H1 (cell line): Measurements from ENCODE around the gene HSPB1. TPM values are rescaled to one million over a fixed set of nuclear protein-coding genes. Genes with fewer than 3 reads are reported as not detected.
"Not testable (repeated sequence)": the region's sequence is repeated elsewhere in the genome, so short reads cannot be mapped to it uniquely, and the experiment has no call there.

Experiments
- CTCF ChIA-PET: fragments of 300-600 bp; sonication (Branson Sonifier 250); formaldehyde crosslinking; loops from one replicate; lab custom pipeline; 2021; ENCODE audit not compliant: partially characterized antibody; lab: Charles Lee
- POLR2A ChIA-PET: fragments of 300-600 bp; sonication (Branson Sonifier 250); formaldehyde crosslinking; loops from one replicate; lab custom pipeline; 2021; ENCODE audit warnings: inconsistent platforms; ENCODE audit not compliant: partially characterized antibody; lab: Charles Lee
- DNase-seq, 2 experiments: peaks; one replicate each; pipeline versions ENCODE4 v3.0.0 to v3.0.0-alpha.2; 2010 to 2022; ENCODE audit warnings: low spot score in 2 of 2, low read depth in 1 of 2, mixed read lengths in 1 of 2
- FAIRE-seq: peaks from 2 replicates; lab custom pipeline; 2011; peaks lifted over from hg19 to GRCh38; lab: Jason Lieb, UNC
- H2AFZ ChIP-seq: 2 replicates; pipeline ENCODE4 v1.8.1; 2012; ENCODE audit warnings: low read length, inconsistent platforms
- H2AK5ac ChIP-seq: 2 replicates; pipeline ENCODE4 v1.6.1; 2013; ENCODE audit warnings: low read depth, low read length
- H2BK120ac ChIP-seq: replicated peaks from 2 replicates; pipeline ENCODE3; 2013; ENCODE audit warnings: low read depth, low read length, inconsistent platforms
- H2BK12ac ChIP-seq: 2 replicates; pipeline ENCODE4 v1.6.1; 2013; ENCODE audit warnings: low read depth, low read length
- H2BK15ac ChIP-seq: 2 replicates; pipeline ENCODE4 v1.6.1; 2013; ENCODE audit warnings: low read length
- H2BK20ac ChIP-seq: 2 replicates; pipeline ENCODE4 v1.6.1; 2013; ENCODE audit warnings: low read length
- H2BK5ac ChIP-seq: 2 replicates; pipeline ENCODE4 v1.6.1; 2013; ENCODE audit warnings: low read depth, low read length
- H3K14ac ChIP-seq: 2 replicates; pipeline ENCODE4 v1.6.1; 2013; ENCODE audit warnings: inconsistent platforms; ENCODE audit not compliant: insufficient read length
- H3K18ac ChIP-seq: 2 replicates; pipeline ENCODE4 v1.6.1; 2013; ENCODE audit warnings: low read length; ENCODE audit errors: extremely low read depth
- H3K23ac ChIP-seq: 2 replicates; pipeline ENCODE4 v1.6.1; 2013; ENCODE audit warnings: inconsistent platforms; ENCODE audit not compliant: insufficient read length
- H3K23me2 ChIP-seq: 2 replicates; pipeline ENCODE4 v1.6.1; 2013; ENCODE audit warnings: low read depth, low read length
- H3K27ac ChIP-seq: 2 replicates; pipeline ENCODE4 v1.6.1; 2011; ENCODE audit warnings: low read depth, low read length, inconsistent platforms
- H3K27me3 ChIP-seq, 4 experiments: replicated peaks in 1 of 4; 1 replicate in 1 of 4; 2 replicates in 3 of 4; pipeline versions ENCODE4 v1.6.1 to v1.8.1; 2011 to 2013; ENCODE audit warnings: low read length in 3 of 4, mild to moderate bottlenecking in 3 of 4, inconsistent platforms in 2 of 4, mixed read lengths in 2 of 4, moderate library complexity in 1 of 4; ENCODE audit not compliant: control insufficient read depth in 3 of 4, insufficient read depth in 3 of 4; ENCODE audit errors: extremely low read depth in 1 of 4
- H3K36me3 ChIP-seq, 4 experiments: 2 replicates each; pipeline versions ENCODE4 v1.6.1 to v1.8.1; 2011 to 2013; ENCODE audit warnings: mild to moderate bottlenecking in 4 of 4, low read length in 3 of 4, moderate library complexity in 2 of 4, control low read depth in 1 of 4, inconsistent platforms in 1 of 4; ENCODE audit not compliant: insufficient read depth in 4 of 4, control insufficient read depth in 2 of 4
- H3K4ac ChIP-seq: replicated peaks from 2 replicates; pipeline ENCODE3; 2013; ENCODE audit warnings: low read length, low read depth, mixed read lengths, inconsistent platforms; ENCODE audit not compliant: insufficient read length
- H3K4me1 ChIP-seq, 4 experiments: replicated peaks in 1 of 4; 1 replicate in 1 of 4; 2 replicates in 3 of 4; pipeline versions ENCODE4 v1.6.1 to v1.8.1; 2011 to 2013; ENCODE audit warnings: low read length in 3 of 4, inconsistent platforms in 2 of 4, mixed read lengths in 1 of 4; ENCODE audit not compliant: insufficient read depth in 4 of 4, control insufficient read depth in 3 of 4
- H3K4me2 ChIP-seq, 2 experiments: 2 replicates each; pipeline versions ENCODE4 v1.6.1 to v1.8.1; 2011 to 2013; ENCODE audit warnings: low read depth in 2 of 2, low read length in 2 of 2, control low read depth in 1 of 2, inconsistent platforms in 1 of 2, mild to moderate bottlenecking in 1 of 2; ENCODE audit not compliant: insufficient read depth in 1 of 2
- H3K4me3 ChIP-seq, 4 experiments: fragments of 200-600, 300-600 bp in 1 of 4; sonication (generic), shearing (Covaris generic), sonication (Bioruptor Twin) in 1 of 4; 2 replicates each; pipeline versions ENCODE4 v1.5.1 to v1.8.1; 2011 to 2016; ENCODE audit warnings: low read length in 4 of 4, low read depth in 3 of 4, control low read depth in 2 of 4, inconsistent platforms in 2 of 4, mild to moderate bottlenecking in 2 of 4, mixed read lengths in 1 of 4, moderate library complexity in 1 of 4; ENCODE audit not compliant: insufficient read depth in 2 of 4; ENCODE audit errors: extremely low read depth in 1 of 4
- H3K56ac ChIP-seq: replicated peaks from 2 replicates; pipeline ENCODE3; 2013; ENCODE audit warnings: low read depth, mild to moderate bottlenecking, mixed read lengths, low read length, inconsistent platforms; ENCODE audit not compliant: insufficient read length
- H3K79me1 ChIP-seq: 2 replicates; pipeline ENCODE4 v1.6.1; 2013; ENCODE audit warnings: low read depth, low read length, control low read depth
- H3K79me2 ChIP-seq, 2 experiments: 2 replicates each; pipeline versions ENCODE4 v1.6.1 to v1.8.1; 2012 to 2013; ENCODE audit warnings: low read length in 2 of 2, mild to moderate bottlenecking in 2 of 2, inconsistent platforms in 1 of 2; ENCODE audit not compliant: insufficient read depth in 2 of 2, control insufficient read depth in 1 of 2
- H3K9ac ChIP-seq, 4 experiments: replicated peaks in 1 of 4; 1 replicate in 1 of 4; 2 replicates in 3 of 4; pipeline versions ENCODE4 v1.6.1 to v1.8.1; 2011 to 2013; ENCODE audit warnings: low read depth in 3 of 4, low read length in 3 of 4, control low read depth in 2 of 4, mild to moderate bottlenecking in 2 of 4, moderate library complexity in 2 of 4, inconsistent platforms in 1 of 4; ENCODE audit errors: extremely low read depth in 1 of 4
- H3K9me3 ChIP-seq, 2 experiments: 2 replicates each; pipeline versions ENCODE4 v1.6.1 to v1.8.1; 2012 to 2013; ENCODE audit warnings: mild to moderate bottlenecking in 2 of 2, moderate library complexity in 2 of 2, control low read depth in 1 of 2, inconsistent platforms in 1 of 2, low read depth in 1 of 2, low read length in 1 of 2, mixed read lengths in 1 of 2; ENCODE audit not compliant: insufficient read depth in 2 of 2
- H4K20me1 ChIP-seq, 2 experiments: replicated peaks in 1 of 2; 2 replicates each; pipeline versions ENCODE3 to v1.8.1; 2011 to 2013; ENCODE audit warnings: inconsistent platforms in 2 of 2, low read length in 2 of 2, mild to moderate bottlenecking in 1 of 2; ENCODE audit not compliant: insufficient read depth in 2 of 2, control insufficient read depth in 1 of 2
- H4K5ac ChIP-seq: 2 replicates; pipeline ENCODE4 v1.6.1; 2013; ENCODE audit warnings: low read length, low read depth, mixed read lengths, inconsistent platforms; ENCODE audit not compliant: insufficient read length
- H4K8ac ChIP-seq: 2 replicates; pipeline ENCODE4 v1.8.0; 2013; ENCODE audit warnings: mild to moderate bottlenecking, moderate library complexity, low read length, inconsistent platforms; ENCODE audit not compliant: insufficient read depth; ENCODE audit errors: extremely low read depth
- H4K91ac ChIP-seq: replicated peaks from 2 replicates; pipeline ENCODE3; 2013; ENCODE audit warnings: low read length, mixed read lengths, inconsistent platforms; ENCODE audit not compliant: insufficient read length
- WGBS, 2 experiments: shearing (Covaris generic) in 1 of 2; methylation state at CpG; one replicate each; pipeline versions ENCODE4 v1.1.6 to v1.1.7; 2013 to 2015; ENCODE audit warnings: low lambda C conversion rate in 2 of 2, mixed read lengths in 2 of 2, inconsistent platforms in 1 of 2, low coverage in 1 of 2, missing lambda C conversion rate in 1 of 2; ENCODE audit not compliant: insufficient replicate concordance in 2 of 2, insufficient coverage in 1 of 2, insufficient read length in 1 of 2; ENCODE audit errors: extremely low coverage in 1 of 2, missing lambda C conversion rate in 1 of 2; 5-methylcytosine and 5-hydroxymethylcytosine counted together
- polyA plus RNA-seq, 7 experiments: library from polyadenylated mRNA; depleted of rRNA in 3 of 7; stranded (reverse) in 5 of 7; unstranded in 2 of 7; fragments of >200 nt in 5 of 7; fragments of 200-250 nt in 2 of 7; gene quantifications; 1 replicate in 5 of 7; 2 replicates in 1 of 7; 4 replicates in 1 of 7; pipeline versions ENCODE4 v1.2.1 to v1.2.3, GENCODE V29; 2011 to 2013; ENCODE audit warnings: missing spikeins in 2 of 7, mixed read lengths in 2 of 7
- total RNA-seq: library from RNA; stranded (reverse); fragmentation: NEBNext Ultra II Directional; extraction: Animal tissue kit (Norgen Biotek cat#: 25700); gene quantifications from 2 replicates; pipeline ENCODE4 v1.2.1, GENCODE V29; 2021

HSPB1 gene
- total and polyA plus RNA-seq, 2 of the 8 experiments (the other 6 are each of a cell fraction or from before 2014, with no cell fraction given), result 165 to 254 TPM

DNA sequence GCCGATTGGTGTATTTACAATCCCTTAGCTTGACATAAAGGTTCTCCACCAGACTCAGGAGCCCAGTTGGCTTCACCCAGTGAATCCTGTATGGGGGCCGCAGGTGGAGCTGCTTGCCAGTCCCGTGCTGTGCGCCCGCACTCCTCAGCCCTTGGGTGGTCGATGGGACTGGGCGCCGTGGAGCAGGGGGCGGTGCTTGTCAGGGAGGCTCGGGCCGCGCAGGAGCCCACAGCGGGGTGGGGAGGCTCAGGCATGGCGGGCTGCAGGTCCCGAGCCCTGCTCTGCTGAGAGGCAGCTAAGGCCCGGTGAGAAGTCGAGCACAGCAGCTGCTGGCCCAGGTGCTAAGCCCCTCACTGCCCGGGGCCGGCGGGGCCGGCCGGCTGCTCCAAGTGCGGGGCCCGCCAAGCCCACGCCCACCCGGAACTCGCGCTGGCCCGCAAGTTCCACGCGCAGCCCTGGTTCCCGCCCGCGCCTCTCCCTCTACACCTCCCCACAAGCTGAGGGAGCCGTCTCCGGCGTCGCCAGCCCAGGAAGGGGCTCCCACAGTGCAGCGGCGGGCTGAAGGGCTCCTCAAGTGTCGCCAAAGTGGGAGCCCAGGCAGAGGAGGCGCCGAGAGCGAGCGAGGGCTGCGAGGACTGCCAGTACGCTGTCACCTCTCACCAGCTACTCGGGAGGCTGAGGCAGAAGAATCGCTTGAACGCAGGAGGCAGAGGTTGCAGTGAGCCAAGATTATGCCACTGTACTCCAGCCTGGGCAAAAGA lies 7.0 kb downstream of the HSPB1 start:
- 94% methylated on average over 27 of the region's 50 CpGs; no CpG with 5 or more reads in 1 of the 2 experiments for WGBS, 2 experiments
- not testable (repeated sequence) for H2BK15ac ChIP-seq, H3K27ac ChIP-seq, H2AFZ ChIP-seq, DNase-seq, H3K9me3 ChIP-seq, H3K56ac ChIP-seq, FAIRE-seq, H4K8ac ChIP-seq, H3K27me3 ChIP-seq, H3K36me3 ChIP-seq, H4K91ac ChIP-seq, H3K4me3 ChIP-seq, H4K20me1 ChIP-seq, H3K14ac ChIP-seq, H3K79me2 ChIP-seq, H4K5ac ChIP-seq, H3K4me1 ChIP-seq, H3K23ac ChIP-seq, H2BK120ac ChIP-seq, H2BK5ac ChIP-seq, H2AK5ac ChIP-seq, H2BK20ac ChIP-seq, H3K23me2 ChIP-seq, H3K4me2 ChIP-seq, H3K18ac ChIP-seq, H3K4ac ChIP-seq, H2BK12ac ChIP-seq, H3K9ac ChIP-seq, H3K79me1 ChIP-seq
- ChIA-PET POLR2A (interaction anchor here (0.6 to 1.0 kb wide), 5 partner anchors 9 to 439 kb away, joined by 3 to 5 read pairs (median 4); no protein-coding TSS in a partner anchor), CTCF (interaction anchor here (0.6 to 20.9 kb wide), 10 partner anchors 12 to 240 kb away, joined by 3 to 426 read pairs (median 4); partner anchors contain the start of gene SRRM3)
